HL-60 (cell line): Measurements from ENCODE around the gene MED14.

Experiments used
- DNase-seq, 2 experiments: peaks; one replicate each; pipeline ENCODE4 v3.0.0-alpha.2; 2010 to 2020; ENCODE audit warnings: low read depth in 1 of 2, low spot score in 1 of 2
- H3K27ac ChIP-seq: fragments of 250-450 bp; sonication (Bioruptor Pico); replicated peaks from 2 replicates; pipeline ENCODE4 v1.5.1; 2020; ENCODE audit warnings: mild to moderate bottlenecking, moderate library complexity
- H3K27me3 ChIP-seq: fragments of 250-450 bp; sonication (Bioruptor Pico); 2 replicates; pipeline ENCODE4 v1.5.1; 2021; ENCODE audit warnings: mild to moderate bottlenecking, moderate library complexity; ENCODE audit not compliant: insufficient read depth, poor library complexity, severe bottlenecking
- H3K4me3 ChIP-seq: replicated peaks from 2 replicates; pipeline ENCODE4 v1.5.1; 2011; ENCODE audit warnings: mild to moderate bottlenecking, control low read depth, low read length; ENCODE audit not compliant: insufficient read depth
- GABPA ChIP-seq: IDR thresholded peaks from 2 replicates; pipeline ENCODE4 v1.6.1; 2012; ENCODE audit warnings: low read depth
- POLR2AphosphoS5 ChIP-seq: IDR thresholded peaks from 2 replicates; pipeline ENCODE4 v1.6.1; 2012; ENCODE audit warnings: low read depth
- REST ChIP-seq: IDR thresholded peaks from 2 replicates; pipeline ENCODE4 v1.6.1; 2012; ENCODE audit warnings: low read depth; ENCODE audit not compliant: insufficient replicate concordance
- SPI1 ChIP-seq: IDR thresholded peaks from 2 replicates; pipeline ENCODE4 v1.6.1; 2012; ENCODE audit warnings: low read depth, mild to moderate bottlenecking, borderline replicate concordance
- TF ChIP-seq, protein P1 (sequence below): IDR thresholded peaks from one replicate; pipeline ENCODE4 v1.5.1; 2011; ENCODE audit warnings: low read length, control low read depth, inconsistent platforms; ENCODE audit not compliant: insufficient read depth

Gene MED14

GRCh38 chrX:40719218-40719617 is 16.1 kb downstream of the MED14 start:
- no peaks in the 10 kb centered on the region for H3K27me3 ChIP-seq
- TF ChIP-seq, protein P1, sequence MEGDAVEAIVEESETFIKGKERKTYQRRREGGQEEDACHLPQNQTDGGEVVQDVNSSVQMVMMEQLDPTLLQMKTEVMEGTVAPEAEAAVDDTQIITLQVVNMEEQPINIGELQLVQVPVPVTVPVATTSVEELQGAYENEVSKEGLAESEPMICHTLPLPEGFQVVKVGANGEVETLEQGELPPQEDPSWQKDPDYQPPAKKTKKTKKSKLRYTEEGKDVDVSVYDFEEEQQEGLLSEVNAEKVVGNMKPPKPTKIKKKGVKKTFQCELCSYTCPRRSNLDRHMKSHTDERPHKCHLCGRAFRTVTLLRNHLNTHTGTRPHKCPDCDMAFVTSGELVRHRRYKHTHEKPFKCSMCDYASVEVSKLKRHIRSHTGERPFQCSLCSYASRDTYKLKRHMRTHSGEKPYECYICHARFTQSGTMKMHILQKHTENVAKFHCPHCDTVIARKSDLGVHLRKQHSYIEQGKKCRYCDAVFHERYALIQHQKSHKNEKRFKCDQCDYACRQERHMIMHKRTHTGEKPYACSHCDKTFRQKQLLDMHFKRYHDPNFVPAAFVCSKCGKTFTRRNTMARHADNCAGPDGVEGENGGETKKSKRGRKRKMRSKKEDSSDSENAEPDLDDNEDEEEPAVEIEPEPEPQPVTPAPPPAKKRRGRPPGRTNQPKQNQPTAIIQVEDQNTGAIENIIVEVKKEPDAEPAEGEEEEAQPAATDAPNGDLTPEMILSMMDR = no peak
- TF ChIP-seq POLR2AphosphoS5 (no peak), REST (no peak), SPI1 (no peak), GABPA (no peak)
- DNase-seq = no peak
- no peak overlapping the region for H3K27ac ChIP-seq
- H3K4me3 ChIP-seq = no peak overlapping the region

DNA sequence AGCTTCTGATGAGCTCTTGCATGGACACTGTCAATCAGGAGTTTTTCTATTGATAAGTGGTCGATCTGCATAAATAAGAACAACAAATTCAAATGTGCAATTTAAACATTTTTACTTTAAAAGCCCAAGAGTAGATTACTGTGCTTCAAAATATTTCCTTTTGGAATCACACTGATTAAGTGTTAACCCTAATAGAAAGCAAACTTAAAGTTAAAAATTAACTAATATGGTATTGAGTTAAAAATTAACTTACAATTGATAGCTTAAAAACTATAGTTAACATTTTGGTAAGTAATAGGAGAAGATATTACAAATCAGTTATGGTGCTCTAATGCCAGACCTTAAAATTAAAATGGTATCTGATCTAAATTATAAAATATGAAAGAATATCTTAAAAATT is 25.9 kb downstream of the MED14 start:
- DNase-seq = no peak
- TF ChIP-seq POLR2AphosphoS5 (no peak), SPI1 (no peak), GABPA (no peak), REST (no peak)
- TF ChIP-seq, protein P1 = no peak
- Histone ChIP-seq H3K4me3 (no peak overlapping the region), H3K27ac (no peak overlapping the region), H3K27me3 (no peaks in the 10 kb centered on the region)

DNA sequence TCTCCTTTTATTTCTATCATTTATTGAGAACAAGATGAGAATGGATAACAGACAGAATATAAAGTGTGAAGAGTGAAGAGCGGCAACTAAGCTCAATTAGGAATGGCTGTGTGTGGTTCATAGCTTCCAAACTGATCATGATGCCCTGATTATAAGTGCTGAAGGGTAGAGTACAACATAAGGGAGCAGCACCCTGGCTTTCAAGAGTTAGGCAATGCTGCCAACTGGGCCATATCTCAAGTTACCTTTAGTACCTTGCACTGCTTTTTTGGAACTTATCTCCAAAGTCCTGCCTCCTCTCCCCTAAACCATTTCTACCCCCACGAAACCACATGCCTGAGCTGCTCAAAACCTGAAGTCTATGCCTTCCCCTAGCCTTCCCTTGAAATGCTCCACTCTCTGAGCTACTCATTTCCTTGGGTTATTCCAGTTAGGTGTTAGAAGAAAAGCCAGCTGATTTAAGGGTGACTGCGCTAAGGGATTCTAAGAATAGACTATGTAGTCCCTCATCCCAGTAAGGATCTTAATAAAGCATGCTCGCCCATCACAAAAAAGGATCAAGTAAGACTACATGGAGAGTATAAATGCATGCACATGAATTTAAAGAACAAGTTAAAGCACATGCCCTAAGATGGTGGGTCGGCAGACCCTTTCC is 29.6 kb downstream of the MED14 start:
- no peak for DNase-seq
- Histone ChIP-seq H3K27me3 (no peaks in the 10 kb centered on the region), H3K27ac (no peak overlapping the region), H3K4me3 (no peak overlapping the region)
- TF ChIP-seq SPI1 (no peak), GABPA (no peak)

DNA sequence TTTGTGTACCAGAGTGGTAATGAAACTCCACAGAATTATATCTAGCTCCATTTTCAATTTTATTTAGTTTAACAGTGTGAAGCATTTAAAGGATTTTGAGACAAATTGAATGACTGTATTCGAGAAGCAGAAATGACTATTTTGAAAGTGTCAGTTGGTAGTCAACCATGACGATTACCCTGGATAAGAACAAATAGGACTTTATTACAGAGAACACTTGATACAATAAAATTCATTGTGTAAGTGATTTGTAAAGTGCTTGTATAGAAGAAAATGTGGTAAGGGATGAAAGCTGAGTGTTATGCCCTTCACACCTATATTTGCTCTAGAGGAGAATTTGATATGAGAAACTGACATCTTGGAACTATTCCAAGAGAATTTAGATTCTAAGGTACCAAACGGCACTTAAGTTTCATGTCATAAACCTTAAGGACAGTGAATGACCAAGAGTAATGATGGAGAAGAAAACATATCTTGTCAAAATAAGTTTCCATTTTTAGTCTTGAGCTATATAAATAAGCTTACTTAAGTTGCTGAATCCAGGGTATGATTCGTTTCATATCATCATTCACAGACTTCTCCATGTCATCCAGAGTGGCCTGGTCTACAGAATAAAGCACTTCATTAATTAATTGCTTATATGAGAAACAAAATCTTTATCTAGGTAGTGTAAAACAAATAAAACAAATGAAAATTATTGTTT is 34.6 kb downstream of the MED14 start:
- DNase-seq = no peak

More for the DNA sequence above, 34.6 kb downstream of the MED14 start:
- TF ChIP-seq GABPA (no peak), REST (no peak), SPI1 (no peak), POLR2AphosphoS5 (no peak)
- TF ChIP-seq, protein P1 = no peak
- no peaks in the 10 kb centered on the region for H3K27me3 ChIP-seq
- H3K27ac ChIP-seq = no peak overlapping the region
- H3K4me3 ChIP-seq = no peak overlapping the region
